ENCODE measurements around the gene SYNM. TPM values are rescaled to one million over a fixed set of nuclear protein-coding genes. Genes with fewer than 3 reads are reported as not detected.

The SYNM gene
- total RNA-seq, 4 donors from 2014 or later = 6.4 to 44.6 (median 36.4) TPM

DNA sequence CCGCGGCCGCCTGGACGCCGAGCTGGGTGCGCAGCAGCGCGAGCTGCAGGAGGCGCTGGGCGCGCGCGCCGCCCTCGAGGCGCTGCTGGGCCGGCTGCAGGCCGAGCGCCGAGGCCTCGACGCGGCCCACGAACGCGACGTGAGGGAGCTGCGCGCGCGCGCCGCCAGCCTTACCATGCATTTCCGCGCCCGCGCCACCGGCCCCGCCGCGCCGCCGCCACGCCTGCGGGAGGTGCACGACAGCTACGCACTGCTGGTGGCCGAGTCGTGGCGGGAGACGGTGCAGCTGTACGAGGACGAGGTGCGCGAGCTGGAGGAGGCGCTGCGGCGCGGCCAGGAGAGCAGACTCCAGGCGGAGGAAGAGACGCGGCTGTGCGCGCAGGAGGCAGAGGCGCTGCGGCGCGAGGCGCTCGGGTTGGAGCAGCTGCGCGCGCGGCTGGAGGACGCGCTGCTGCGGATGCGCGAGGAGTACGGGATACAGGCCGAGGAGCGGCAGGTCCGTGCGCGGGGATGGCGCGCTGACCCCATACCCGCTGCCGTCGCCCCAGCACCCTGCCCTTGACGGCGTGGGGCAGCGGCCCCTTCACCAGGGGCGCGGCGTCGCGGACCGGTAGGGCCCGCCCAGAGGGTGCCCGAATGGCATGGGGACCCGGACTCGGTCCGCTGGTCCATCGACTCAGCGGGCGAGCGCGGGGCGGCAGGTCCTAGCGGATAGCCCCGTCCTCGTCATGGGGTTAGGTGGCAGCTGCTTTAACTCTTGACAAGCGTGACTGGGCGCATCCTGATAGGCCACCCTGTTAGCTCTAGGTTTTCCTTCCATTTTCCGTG, 848 bp downstream of the SYNM start:
- peak; percentile 36 to 43 for DNase-seq
- H3K4me3 ChIP-seq = peak overlapping the region; percentile 31 to 61
- H3K27ac ChIP-seq = peak overlapping the region; percentile 71 to 83
- no peaks in the 10 kb centered on the region for H3K9me3 ChIP-seq
- no peaks in the 10 kb centered on the region for H3K36me3 ChIP-seq
- intact Hi-C loops (cut with DNase I; ENCODE audit: low total_unique reads) = no loop called here
- H3K4me1 ChIP-seq = no peaks in the 10 kb centered on the region
- no peaks in the 10 kb centered on the region for H3K27me3 ChIP-seq
- TF ChIP-seq POLR2A (IDR thresholded peaks at IDR 0.05) = no peak
- TF ChIP-seq, protein P1, sequence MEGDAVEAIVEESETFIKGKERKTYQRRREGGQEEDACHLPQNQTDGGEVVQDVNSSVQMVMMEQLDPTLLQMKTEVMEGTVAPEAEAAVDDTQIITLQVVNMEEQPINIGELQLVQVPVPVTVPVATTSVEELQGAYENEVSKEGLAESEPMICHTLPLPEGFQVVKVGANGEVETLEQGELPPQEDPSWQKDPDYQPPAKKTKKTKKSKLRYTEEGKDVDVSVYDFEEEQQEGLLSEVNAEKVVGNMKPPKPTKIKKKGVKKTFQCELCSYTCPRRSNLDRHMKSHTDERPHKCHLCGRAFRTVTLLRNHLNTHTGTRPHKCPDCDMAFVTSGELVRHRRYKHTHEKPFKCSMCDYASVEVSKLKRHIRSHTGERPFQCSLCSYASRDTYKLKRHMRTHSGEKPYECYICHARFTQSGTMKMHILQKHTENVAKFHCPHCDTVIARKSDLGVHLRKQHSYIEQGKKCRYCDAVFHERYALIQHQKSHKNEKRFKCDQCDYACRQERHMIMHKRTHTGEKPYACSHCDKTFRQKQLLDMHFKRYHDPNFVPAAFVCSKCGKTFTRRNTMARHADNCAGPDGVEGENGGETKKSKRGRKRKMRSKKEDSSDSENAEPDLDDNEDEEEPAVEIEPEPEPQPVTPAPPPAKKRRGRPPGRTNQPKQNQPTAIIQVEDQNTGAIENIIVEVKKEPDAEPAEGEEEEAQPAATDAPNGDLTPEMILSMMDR (IDR thresholded peaks at IDR 0.05) = peak in 2 of 4 experiments; percentile 6 to 11

DNA sequence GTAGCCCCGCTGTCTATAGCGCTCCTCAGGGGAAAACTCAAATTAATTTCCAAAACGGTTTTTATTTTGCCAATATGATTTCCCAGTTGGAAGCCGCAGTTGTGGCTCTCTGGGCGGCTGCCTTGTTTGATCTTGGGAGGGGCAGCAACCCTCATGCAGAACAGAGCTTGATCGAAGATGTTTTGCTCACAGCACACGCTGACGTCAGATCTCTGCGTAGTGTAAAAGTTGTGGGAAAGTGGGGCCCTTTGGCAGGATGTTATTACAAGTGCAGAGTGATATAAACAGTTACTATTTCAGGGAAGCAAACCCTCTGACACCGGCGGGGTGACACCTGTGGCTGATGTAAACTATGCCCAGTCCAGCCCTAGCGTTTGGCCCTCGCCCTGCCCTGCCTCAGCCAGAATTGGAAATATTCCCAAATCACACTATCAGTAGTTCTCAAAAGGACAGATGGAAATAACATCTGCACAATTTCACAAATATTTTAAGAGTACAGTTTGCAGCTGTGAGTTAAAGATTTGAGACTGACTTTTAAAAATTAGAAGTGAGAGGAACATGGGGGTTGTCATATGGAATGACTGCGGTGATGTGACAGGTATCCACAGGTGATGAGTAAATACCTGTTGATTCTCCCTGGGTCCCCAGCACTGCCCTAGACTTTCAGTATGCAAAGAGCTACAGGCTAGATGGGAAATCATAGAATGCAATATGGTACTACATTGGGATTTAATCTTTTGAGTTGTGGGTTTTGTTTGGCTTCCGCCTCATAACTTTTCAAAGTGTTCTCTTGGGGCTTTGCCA, 1.7 kb downstream of the SYNM start:
- Histone ChIP-seq H3K36me3 (no peaks in the 10 kb centered on the region), H3K4me1 (no peaks in the 10 kb centered on the region), H3K27me3 (no peaks in the 10 kb centered on the region), H3K4me3 (peak overlapping the region; percentile 31 to 61), H3K9me3 (no peaks in the 10 kb centered on the region), H3K27ac (peak overlapping the region; percentile 48 to 62)
- intact Hi-C loops (cut with DNase I; ENCODE audit: low total_unique reads) = no loop called here
- DNase-seq = no peak
- TF ChIP-seq, protein P1 (IDR thresholded peaks at IDR 0.05) = no peak
- no peak for TF ChIP-seq POLR2A (IDR thresholded peaks at IDR 0.05)

GRCh38 chr15:99108993-99109392, 4.1 kb downstream of the SYNM start:
- DNase-seq = no peak
- no peak for TF ChIP-seq POLR2A (IDR thresholded peaks at IDR 0.05)
- TF ChIP-seq, protein P1 (IDR thresholded peaks at IDR 0.05) = no peak
- intact Hi-C loops (cut with DNase I; ENCODE audit: low total_unique reads) = no loop called here
- Histone ChIP-seq H3K27ac (peak overlapping the region in 1 of 2 donors; percentile 15), H3K36me3 (no peaks in the 10 kb centered on the region), H3K4me3 (no peak overlapping the region), H3K9me3 (no peaks in the 10 kb centered on the region), H3K4me1 (no peaks in the 10 kb centered on the region), H3K27me3 (no peaks in the 10 kb centered on the region)

GRCh38 chr15:99109555-99110021, 4.7 kb downstream of the SYNM start:
- Histone ChIP-seq H3K27me3 (no peaks in the 10 kb centered on the region), H3K9me3 (no peaks in the 10 kb centered on the region), H3K4me3 (no peak overlapping the region), H3K36me3 (no peaks in the 10 kb centered on the region), H3K4me1 (no peaks in the 10 kb centered on the region), H3K27ac (peak overlapping the region in 1 of 2 donors; percentile 15)
- TF ChIP-seq, protein P1 (IDR thresholded peaks at IDR 0.05) = no peak
- no peak for TF ChIP-seq POLR2A (IDR thresholded peaks at IDR 0.05)
- intact Hi-C loops (cut with DNase I; ENCODE audit: low total_unique reads) = no loop called here
- no peak for DNase-seq

GRCh38 chr15:99110093-99110492, 5.2 kb downstream of the SYNM start:
- TF ChIP-seq POLR2A (IDR thresholded peaks at IDR 0.05) = no peak
- TF ChIP-seq, protein P1 (IDR thresholded peaks at IDR 0.05) = no peak
- Histone ChIP-seq H3K36me3 (no peaks in the 10 kb centered on the region), H3K27ac (peak overlapping the region in 1 of 2 donors; percentile 15), H3K9me3 (no peaks in the 10 kb centered on the region), H3K4me3 (no peak overlapping the region), H3K27me3 (no peaks in the 10 kb centered on the region), H3K4me1 (no peaks in the 10 kb centered on the region)
- no peak for DNase-seq
- intact Hi-C loops (cut with DNase I; ENCODE audit: low total_unique reads) = no loop called here
